OCI-LY1 (cell line): Measurements from ENCODE around the gene PPDPF.

Experiments
- EZH2 ChIP-seq: fragments of 200-600 bp; sonication (generic), shearing (Covaris generic); IDR thresholded peaks from 2 replicates; pipeline ENCODE4 v1.8.0; 2017; ENCODE audit warnings: borderline replicate concordance, mixed run types, mild to moderate bottlenecking, antibody characterized with exemption, low read length, moderate library complexity, mixed read lengths
- TF ChIP-seq, protein P1 (sequence below): fragments of 200-600 bp; sonication (generic), shearing (Covaris generic); IDR thresholded peaks from 2 replicates; pipeline ENCODE4 v1.5.1; 2017; ENCODE audit warnings: mild to moderate bottlenecking, antibody characterized with exemption, low read length, moderate library complexity, mixed read lengths

DNA sequence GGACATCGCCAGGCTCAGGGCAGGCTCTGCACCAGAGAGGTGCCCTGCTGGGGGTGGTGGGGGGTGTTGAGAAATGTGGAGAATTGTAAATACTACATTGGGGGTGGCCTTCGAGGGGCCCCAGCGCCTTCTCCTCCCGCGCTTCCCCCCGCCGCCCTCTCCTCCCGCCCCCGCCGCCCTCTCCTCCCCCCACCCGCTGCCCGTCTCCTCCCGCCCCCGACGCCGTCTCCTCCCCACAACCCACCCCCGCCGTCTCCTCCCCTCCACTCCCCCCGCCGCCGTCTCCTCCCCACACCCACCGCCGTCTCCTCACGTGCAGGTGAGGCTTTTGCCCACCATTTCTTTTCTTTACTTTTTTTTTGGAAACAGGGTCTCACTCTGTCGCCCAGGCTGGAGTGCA, 28.5 kb downstream of the PPDPF start:
- TF ChIP-seq, protein P1, sequence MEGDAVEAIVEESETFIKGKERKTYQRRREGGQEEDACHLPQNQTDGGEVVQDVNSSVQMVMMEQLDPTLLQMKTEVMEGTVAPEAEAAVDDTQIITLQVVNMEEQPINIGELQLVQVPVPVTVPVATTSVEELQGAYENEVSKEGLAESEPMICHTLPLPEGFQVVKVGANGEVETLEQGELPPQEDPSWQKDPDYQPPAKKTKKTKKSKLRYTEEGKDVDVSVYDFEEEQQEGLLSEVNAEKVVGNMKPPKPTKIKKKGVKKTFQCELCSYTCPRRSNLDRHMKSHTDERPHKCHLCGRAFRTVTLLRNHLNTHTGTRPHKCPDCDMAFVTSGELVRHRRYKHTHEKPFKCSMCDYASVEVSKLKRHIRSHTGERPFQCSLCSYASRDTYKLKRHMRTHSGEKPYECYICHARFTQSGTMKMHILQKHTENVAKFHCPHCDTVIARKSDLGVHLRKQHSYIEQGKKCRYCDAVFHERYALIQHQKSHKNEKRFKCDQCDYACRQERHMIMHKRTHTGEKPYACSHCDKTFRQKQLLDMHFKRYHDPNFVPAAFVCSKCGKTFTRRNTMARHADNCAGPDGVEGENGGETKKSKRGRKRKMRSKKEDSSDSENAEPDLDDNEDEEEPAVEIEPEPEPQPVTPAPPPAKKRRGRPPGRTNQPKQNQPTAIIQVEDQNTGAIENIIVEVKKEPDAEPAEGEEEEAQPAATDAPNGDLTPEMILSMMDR: no peak
- TF ChIP-seq EZH2: no peak
